ENCODE measurements around the gene SLC3A2. TPM values are rescaled to one million over a fixed set of nuclear protein-coding genes. Genes with fewer than 3 reads are reported as not detected.
"Not testable (repeated sequence)": the region's sequence is repeated elsewhere in the genome, so short reads cannot be mapped to it uniquely, and the experiment has no call there.

Gene SLC3A2
- total RNA-seq, 6 experiments from 2014 or later, result 39.8 to 106 (median 63.0) TPM

DNA sequence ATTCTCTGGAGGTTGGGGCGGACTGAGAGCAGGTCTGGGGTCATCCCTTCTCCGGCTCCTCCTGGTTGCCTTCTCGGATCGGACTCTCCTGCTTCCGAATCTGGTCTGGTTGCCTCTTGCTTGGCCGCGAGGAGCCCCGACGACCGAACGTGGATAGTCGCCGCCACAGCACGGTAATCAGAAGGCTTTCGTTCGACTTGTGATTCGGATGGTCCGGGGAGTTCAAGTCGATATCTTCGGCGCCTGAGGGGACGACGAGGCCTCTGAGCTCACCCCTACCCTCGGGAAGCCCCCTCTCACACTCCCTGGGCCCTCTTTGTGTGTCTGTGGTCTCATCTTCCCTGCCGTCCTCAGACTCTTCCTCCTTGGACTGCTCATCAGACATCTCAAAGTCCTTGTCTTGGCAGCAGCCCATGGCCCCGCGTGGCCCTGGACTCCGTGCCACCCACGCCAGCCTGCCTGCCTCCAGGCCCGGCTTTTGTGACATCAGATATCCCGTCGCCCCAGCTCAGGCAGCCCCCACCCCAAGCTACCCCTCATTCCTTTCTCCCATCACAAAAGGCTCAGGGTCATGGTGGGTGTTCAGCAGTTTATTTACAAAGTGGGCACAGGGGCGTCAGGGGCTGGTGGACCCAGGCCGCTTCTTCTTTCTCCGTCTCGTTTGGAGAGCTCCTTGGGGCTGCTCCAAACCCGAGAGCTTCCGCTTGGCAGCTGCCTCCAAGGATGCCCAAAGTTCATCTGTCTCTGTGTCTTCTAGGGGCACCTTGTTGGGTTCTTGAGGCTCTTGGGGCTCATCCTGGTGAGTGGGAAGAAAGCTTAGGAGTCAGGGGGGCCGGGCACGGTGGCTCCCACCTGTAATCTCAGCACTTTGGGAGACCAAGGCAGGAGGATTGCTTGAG lies 48.1 kb upstream of the SLC3A2 start, which contains the start of gene TEX54:
TEX54 (minus strand) TSS at position 506 of the 899 bp plus-strand sequence.
- Histone ChIP-seq H3K4me1 (peaks cover 0 to 29% (median 9%) of the 10 kb centered on the region in 4 donors), H3K27ac (peak within 1 kb of the TSS; percentile 84 to 90 (median 88)), H3K4me3 (peak within 1 kb of the TSS; percentile 80 to 99 (median 80)), H3K9me3 (no peaks in the 10 kb centered on the region), H3K36me3 (peaks cover 0 to 28% (median 9%) of the 10 kb centered on the region in 4 donors), H3K27me3 (no peaks in the 10 kb centered on the region)
- peak; percentile 52 to 70 (median 62) for DNase-seq
- TF ChIP-seq, protein P1, sequence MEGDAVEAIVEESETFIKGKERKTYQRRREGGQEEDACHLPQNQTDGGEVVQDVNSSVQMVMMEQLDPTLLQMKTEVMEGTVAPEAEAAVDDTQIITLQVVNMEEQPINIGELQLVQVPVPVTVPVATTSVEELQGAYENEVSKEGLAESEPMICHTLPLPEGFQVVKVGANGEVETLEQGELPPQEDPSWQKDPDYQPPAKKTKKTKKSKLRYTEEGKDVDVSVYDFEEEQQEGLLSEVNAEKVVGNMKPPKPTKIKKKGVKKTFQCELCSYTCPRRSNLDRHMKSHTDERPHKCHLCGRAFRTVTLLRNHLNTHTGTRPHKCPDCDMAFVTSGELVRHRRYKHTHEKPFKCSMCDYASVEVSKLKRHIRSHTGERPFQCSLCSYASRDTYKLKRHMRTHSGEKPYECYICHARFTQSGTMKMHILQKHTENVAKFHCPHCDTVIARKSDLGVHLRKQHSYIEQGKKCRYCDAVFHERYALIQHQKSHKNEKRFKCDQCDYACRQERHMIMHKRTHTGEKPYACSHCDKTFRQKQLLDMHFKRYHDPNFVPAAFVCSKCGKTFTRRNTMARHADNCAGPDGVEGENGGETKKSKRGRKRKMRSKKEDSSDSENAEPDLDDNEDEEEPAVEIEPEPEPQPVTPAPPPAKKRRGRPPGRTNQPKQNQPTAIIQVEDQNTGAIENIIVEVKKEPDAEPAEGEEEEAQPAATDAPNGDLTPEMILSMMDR (IDR thresholded peaks at IDR 0.05), result no peak
- no peak for TF ChIP-seq POLR2A (IDR thresholded peaks at IDR 0.05)
- ATAC-seq, result peak; percentile 8 to 27 (median 20)
- intact Hi-C loops (cut with DNase I), result no loop called here
- WGBS (ENCODE audit: insufficient coverage, low coverage, low lambda C conversion rate, missing lambda C conversion rate), result 6% methylated on average over 29 of the region's 40 CpGs

DNA sequence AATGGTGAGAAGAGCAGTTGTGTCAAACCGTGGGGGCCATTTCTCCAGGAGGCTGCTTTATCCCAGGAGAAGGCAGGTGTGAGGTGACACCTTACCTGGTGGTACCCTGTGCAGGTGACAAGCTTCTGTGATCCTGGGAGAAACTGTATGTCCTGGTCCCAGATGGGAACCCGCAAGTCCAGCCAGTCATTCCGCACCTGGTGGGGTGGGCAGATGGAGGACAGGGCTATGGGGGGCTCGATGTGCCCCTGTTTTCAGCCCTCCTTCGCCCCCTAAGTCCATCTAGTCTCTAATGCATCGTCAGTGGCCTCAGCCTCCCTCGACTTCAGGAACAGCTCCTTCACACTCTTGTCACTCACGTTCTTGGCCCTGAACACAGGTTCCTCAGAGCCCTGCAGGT lies 45.4 kb upstream of the SLC3A2 start:
- no peak overlapping the region for H3K4me3 ChIP-seq
- H3K9me3 ChIP-seq, result no peaks in the 10 kb centered on the region
- peaks cover 0 to 24% (median 7%) of the 10 kb centered on the region in 4 donors for H3K36me3 ChIP-seq
- H3K27me3 ChIP-seq, result no peaks in the 10 kb centered on the region
- ATAC-seq (no peak), DNase-seq (no peak)
- 33% methylated on average over 1 of the region's 8 CpGs for WGBS (ENCODE audit: insufficient coverage, low coverage, low lambda C conversion rate, missing lambda C conversion rate)
- TF ChIP-seq POLR2A (IDR thresholded peaks at IDR 0.05), result no peak
- TF ChIP-seq, protein P1 (IDR thresholded peaks at IDR 0.05), result no peak
- intact Hi-C loops (cut with DNase I), result no loop called here
- peaks cover 0 to 28% (median 7%) of the 10 kb centered on the region in 4 donors for H3K4me1 ChIP-seq
- no peak overlapping the region for H3K27ac ChIP-seq

DNA sequence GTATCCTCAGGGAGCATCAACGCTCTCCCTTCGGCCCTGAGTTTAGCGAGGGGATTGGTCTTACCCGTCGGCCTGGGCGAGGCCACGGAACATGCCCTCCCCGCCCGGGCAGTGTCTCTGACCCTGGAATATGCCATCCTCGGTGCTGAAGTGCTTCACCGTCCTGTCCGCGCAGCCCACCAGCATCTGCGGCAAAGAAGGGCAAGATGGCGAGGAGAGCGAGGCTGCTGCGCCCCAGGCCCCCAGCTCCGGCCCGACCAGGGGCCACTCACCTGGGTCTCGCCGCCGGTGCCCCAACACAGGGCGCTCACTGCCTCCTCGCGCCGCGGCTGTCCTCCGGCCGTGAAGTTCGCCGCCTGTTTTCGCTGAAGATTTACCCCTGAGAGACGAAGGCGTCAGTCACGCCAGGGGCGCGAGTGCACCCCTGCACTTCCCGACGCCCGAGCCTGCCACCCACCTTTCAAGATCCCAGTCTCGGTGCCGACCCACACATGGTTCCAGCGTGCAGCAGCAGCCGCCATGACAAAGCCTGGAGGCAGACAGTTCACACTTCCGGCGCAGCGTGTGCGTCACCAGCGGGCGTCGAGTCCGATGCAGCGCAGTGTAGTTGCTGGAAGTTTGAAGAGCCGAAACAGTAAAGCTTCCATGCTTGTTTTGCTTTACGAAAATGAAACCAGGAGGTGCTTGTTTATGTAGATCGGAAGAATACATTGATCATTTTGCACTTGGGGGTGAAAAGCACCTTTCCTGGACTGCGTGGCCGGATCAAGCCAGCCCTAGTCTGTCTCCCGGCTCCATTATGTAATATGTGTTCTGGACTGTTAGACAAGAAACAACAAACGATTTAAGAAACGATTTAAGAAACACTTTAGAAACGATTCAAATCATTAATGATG lies 41.4 kb upstream of the SLC3A2 start, which contains the start of gene WDR74:
WDR74 (minus strand) TSS at position 541 of the 896 bp plus-strand sequence; CDS start at position 521, 20 bp downstream.
- TF ChIP-seq, protein P1 (IDR thresholded peaks at IDR 0.05), result no peak
- TF ChIP-seq POLR2A (IDR thresholded peaks at IDR 0.05), result peak; percentile 81
- H3K27me3 ChIP-seq, result no peaks in the 10 kb centered on the region
- peak within 1 kb of the TSS; percentile 84 to 95 (median 88) for H3K4me3 ChIP-seq
- peak; percentile 63 to 73 (median 68) for ATAC-seq
- WGBS (ENCODE audit: insufficient coverage, low coverage, low lambda C conversion rate, missing lambda C conversion rate), result 0% methylated on average over 28 of the region's 62 CpGs
- peaks cover 0 to 20% (median 7%) of the 10 kb centered on the region in 4 donors for H3K36me3 ChIP-seq
- no peaks in the 10 kb centered on the region for H3K9me3 ChIP-seq
- H3K27ac ChIP-seq, result peak within 1 kb of the TSS; percentile 94 to 99 (median 98)
- peaks cover 0 to 15% (median 3%) of the 10 kb centered on the region in 4 donors for H3K4me1 ChIP-seq
- intact Hi-C loops (cut with DNase I), result no loop called here
- DNase-seq, result peak; percentile 95 to 96 (median 95)

DNA sequence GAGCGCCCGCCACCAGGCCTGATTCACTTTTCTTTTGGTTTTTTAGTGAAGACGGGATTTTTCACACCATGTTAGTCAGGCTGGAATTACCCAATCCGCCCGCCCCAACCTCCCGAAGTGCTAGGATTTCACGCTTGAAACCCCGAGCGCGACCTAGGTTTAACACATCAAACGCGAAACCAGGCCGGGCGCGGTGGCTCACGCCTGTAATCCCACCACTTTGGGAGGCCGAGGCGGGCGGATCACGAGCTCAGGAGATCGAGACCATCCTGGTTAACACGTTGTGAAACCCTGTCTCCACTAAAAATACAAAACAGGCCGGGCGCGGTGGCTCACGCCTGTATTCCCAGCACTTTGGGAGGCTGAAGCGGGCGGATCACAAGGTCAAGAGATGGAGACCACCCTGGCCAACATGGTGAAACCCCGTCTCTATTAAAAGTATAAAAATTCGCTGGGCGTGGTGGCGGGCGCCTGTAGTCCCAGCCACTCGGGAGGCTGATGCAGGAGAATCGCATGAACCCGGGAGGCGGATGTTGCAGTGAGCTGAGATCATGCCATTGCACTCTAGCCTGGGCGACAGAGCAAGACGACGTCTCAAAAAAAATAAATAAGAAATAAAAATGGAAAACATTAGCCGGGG lies 39.9 kb upstream of the SLC3A2 start:
- intact Hi-C loops (cut with DNase I), result not testable (repeated sequence)

More for the DNA sequence above, 39.9 kb upstream of the SLC3A2 start:
- H3K27ac ChIP-seq, result peak overlapping the region; percentile 94 to 99 (median 98)
- not testable (repeated sequence) for H3K27me3 ChIP-seq, H3K36me3 ChIP-seq, H3K9me3 ChIP-seq
- WGBS (ENCODE audit: insufficient coverage, low coverage, low lambda C conversion rate, missing lambda C conversion rate), result 1% methylated on average over 38 of the region's 41 CpGs
- H3K4me1 ChIP-seq, result peaks cover 0 to 15% (median 3%) of the 10 kb centered on the region in 4 donors
- peak overlapping the region; percentile 84 to 95 (median 88) for H3K4me3 ChIP-seq
- peak; percentile 71 to 73 (median 72) for DNase-seq
- peak; percentile 5 to 21 (median 16) for ATAC-seq
